MM.1S (cell line): ENCODE measurements around the gene TMEM132D.

Experiments used
- CTCF ChIP-seq: fragments of 300-600 bp; sonication (generic); IDR thresholded peaks from 2 replicates; pipeline ENCODE4 v1.5.1; 2016; ENCODE audit warnings: antibody characterized with exemption, low read length, mixed read lengths
- EZH2 ChIP-seq: fragments of 300-600 bp; sonication (generic); optimal IDR thresholded peaks from 2 replicates; pipeline ENCODE3; 2017; ENCODE audit warnings: low read depth, mild to moderate bottlenecking, antibody characterized with exemption, low read length, mixed read lengths
- EZH2phosphoT487 ChIP-seq: fragments of 300-600 bp; sonication (generic); IDR thresholded peaks from 2 replicates; pipeline ENCODE4 v1.6.1; 2018; ENCODE audit warnings: antibody characterized with exemption, low read length

DNA sequence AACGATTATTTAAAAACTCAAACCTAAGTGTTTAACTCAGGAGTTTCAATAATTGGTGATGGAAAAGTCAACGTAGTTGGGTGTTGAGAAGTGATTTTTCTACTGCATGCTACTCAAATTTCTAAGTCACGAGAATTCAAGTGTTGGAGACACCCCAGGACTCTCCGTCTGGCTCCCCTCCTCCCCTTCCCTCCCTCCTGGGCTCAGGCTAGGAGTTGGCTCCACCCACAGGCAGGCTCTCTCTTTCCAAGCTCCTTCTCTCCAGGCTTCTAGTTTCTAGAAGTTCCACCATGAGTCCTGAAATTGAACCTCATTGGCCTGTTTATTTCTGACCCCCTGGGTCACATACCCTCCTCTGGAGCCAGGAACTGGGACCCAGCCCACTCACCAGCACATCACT lies 73.0 kb downstream of the TMEM132D start:
- TF ChIP-seq CTCF (no peak), EZH2 (no peak), EZH2phosphoT487 (no peak)
